HG02623 (cell line): ENCODE measurements around the gene CSGALNACT2.

Source experiments
- ATAC-seq: cut with Tn5 transposase; IDR thresholded peaks from one replicate; pipeline ENCODE4 v1.9.1; 2021; ENCODE audit warnings: moderate library complexity; ENCODE audit not compliant: unreplicated experiment

CSGALNACT2 gene

DNA sequence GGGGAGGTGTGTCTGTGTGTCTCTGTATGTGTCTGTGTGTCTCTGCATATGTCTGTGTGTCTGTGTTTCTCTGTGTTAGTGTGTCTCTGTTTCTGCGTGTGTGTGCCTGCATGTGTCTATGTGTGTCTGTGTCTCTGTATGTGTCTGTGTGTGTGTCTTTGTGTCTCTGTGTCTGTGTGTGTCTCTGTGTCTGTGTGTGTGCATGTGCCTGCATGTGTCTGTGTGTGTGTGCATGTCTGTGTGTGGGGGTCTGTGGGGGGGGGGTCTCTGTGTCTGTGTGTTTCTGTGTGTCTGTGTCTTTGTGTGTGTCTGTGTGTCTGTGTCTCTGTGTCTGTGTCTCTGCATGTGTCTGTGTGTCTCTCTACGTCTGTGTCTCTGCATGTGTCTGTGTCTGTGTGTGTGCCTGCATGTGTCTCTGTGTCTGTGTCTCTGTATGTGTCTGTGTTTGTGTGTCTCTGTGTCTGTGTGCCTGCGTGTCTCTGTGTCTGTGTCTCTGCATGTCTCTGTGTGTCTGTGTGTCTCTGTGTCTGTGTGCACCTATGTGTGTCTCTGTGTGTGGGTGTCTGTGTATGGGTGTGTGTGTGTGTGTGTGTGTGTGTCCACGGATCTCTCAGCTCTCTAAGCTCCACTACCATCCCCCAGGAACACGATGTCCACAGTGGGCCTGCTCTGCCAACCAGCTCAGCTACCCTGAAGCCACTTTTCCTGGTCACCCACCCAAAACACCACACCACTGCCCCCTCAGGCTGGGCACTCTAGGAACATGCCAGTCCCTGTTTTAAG, 87.0 kb downstream of the CSGALNACT2 start:
- ATAC-seq, result no peak

DNA sequence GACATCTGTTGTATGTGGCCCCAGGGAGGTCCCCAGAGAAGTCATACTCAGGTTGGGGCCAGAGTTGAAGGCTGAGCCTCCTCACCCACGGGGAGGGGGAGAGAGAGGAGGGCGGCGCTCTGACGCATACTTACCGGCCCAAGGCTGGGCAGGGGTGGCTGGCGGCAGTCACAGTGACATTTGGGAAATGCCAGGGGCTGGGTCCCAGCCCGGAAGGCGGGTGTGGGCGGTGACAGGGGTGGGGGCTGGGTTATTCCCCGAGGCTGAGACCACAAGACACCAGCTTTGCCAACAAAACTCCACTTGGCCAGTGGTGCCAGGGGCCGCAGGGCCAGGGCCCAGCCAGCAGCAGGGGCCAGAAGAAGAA, 87.5 kb downstream of the CSGALNACT2 start:
- no peak for ATAC-seq

- ATAC-seq, result no peak
Measured at GRCh38 chr10:43226441-43226840, 88.2 kb downstream of the CSGALNACT2 start.

GRCh38 chr10:43226851-43227845, 88.9 kb downstream of the CSGALNACT2 start:
- no peak for ATAC-seq

DNA sequence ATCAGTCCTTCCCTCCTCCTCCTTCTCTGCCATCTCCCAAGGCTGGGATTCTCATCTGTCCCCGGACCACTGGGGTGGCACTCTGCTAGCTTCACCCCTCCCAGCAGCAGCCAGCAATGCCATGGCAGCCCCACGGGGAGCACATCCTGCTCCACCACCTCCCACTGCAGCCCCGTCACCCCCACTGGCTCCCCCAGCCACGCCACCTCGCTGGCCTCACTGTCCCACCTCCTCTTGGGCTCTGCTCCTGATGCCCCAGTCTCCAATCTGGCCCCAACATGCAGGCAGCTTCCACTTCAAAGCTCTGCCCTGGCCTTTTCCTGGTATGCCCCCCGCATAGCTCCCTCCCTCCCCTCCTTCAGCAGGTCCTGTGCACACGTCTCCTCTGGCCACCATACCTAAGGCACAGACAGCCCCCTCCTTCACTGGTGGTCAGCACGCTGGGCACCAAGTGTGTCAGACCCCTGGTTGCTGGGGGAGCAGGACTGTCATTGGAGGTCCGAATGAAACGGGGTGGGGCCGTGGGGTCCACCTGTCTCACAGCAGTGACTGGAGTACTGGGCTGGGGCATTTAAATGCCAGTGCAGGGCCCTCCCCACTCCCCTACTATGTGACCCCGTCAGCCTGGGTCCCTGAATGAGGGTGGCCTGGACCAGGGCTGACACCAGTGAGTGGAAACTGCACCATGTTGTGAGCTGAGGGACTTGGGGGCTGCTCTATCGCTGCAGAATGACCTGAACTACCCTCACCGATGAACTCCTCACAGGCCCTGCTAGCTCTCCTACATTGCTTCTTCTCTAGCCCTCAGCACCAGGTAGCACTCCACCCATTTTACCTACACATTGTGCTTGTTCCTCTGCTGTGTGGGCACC, 89.9 kb downstream of the CSGALNACT2 start:
- ATAC-seq, result no peak

DNA sequence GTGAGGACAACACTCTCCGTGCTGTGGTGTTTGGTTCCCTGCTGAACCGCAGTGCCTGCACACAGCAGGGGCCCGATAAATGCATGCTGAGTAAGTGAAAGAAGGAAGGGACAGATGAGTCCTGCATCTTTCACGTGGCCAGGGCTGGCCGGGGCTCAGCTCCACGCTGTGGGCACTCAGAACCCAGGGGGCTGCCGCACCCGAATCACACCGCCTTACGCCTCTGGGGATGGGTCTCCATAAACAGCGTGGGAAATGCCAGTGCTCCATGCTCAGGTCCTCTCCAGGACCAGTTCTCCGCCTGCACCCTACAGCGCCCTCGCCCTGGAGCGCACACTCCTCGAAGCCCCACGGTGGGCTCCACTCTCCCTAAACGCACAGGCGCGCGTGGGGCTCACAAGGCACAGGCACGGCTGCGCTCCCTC, 90.5 kb downstream of the CSGALNACT2 start:
- ATAC-seq, result no peak

- ATAC-seq, result no peak
Measured at GRCh38 chr10:43229208-43230061, 91.2 kb downstream of the CSGALNACT2 start.

- no peak for ATAC-seq
Measured at GRCh38 chr10:43230101-43230908, 92.1 kb downstream of the CSGALNACT2 start.

- ATAC-seq, result no peak
Measured at GRCh38 chr10:43230909-43231522, 92.8 kb downstream of the CSGALNACT2 start.

DNA sequence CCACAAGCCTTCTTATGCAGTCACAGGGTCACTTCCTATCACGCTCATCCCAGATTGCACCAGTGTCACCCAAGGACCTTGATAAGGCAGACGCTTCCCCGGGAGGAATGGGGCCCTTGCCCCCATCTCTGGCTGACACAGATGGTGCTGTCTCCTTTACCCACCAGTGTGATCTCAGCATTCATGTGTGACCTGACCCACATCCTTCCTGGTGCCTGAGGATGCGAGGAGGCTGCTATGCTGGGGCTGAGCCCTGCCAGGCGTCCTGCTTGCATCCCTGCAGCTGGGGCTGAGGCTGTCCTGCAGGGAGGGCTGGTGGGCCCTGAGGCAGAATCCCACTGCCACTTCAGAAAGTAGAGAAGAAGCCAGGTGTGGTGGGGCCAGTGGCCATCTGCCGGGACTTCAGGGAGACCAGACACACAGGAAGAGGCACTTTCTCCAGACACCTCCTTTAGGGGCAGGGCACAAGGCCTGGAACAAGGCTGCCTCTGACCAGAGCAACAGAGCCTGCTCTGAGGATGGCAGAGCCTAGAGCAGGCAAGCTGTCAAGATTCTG, 93.4 kb downstream of the CSGALNACT2 start:
- no peak for ATAC-seq

GRCh38 chr10:43233601-43234430, 95.6 kb downstream of the CSGALNACT2 start:
- ATAC-seq, result no peak

GRCh38 chr10:43234471-43235041, 96.3 kb downstream of the CSGALNACT2 start:
- ATAC-seq, result no peak
